Vagina (tissue), 2 donors: ENCODE data around the gene CYP2F1.

Experiments used
- CTCF ChIP-seq, 3 experiments: fragments of 450-650 bp in 2 of 3; fragments of 200-600 bp in 1 of 3; sonication (generic) in 1 of 3; IDR thresholded peaks; one replicate each; pipeline ENCODE4 v1.5.1; 2017 to 2019; ENCODE audit warnings: antibody characterized with exemption in 3 of 3, mild to moderate bottlenecking in 2 of 3, moderate library complexity in 2 of 3
- POLR2A ChIP-seq, 2 donors: fragments of 450-650 bp; IDR thresholded peaks; one replicate each; pipeline ENCODE4 v1.6.1; 2017; ENCODE audit warnings: antibody characterized with exemption in 2 of 2, mild to moderate bottlenecking in 2 of 2, moderate library complexity in 2 of 2
- POLR2AphosphoS5 ChIP-seq, 2 donors: sonication (generic); formaldehyde crosslinking; IDR thresholded peaks; one replicate each; pipeline ENCODE4 v1.9.0; 2017; ENCODE audit warnings: antibody characterized with exemption in 2 of 2, mild to moderate bottlenecking in 2 of 2, low read depth in 1 of 2; ENCODE audit not compliant: insufficient read depth in 1 of 2

- TF ChIP-seq POLR2A (IDR thresholded peaks at IDR 0.05) (no peak), POLR2AphosphoS5 (IDR thresholded peaks at IDR 0.05; ENCODE audit: insufficient read depth in 1 of 2, low read depth in 1 of 2) (no peak), CTCF (IDR thresholded peaks at IDR 0.05) (no peak)
Measured at GRCh38 chr19:41088151-41088550, 26.1 kb upstream of the CYP2F1 start, which contains the start of gene CYP2A13.
